Measurements from ENCODE around the gene CABP7.

CABP7 gene

DNA sequence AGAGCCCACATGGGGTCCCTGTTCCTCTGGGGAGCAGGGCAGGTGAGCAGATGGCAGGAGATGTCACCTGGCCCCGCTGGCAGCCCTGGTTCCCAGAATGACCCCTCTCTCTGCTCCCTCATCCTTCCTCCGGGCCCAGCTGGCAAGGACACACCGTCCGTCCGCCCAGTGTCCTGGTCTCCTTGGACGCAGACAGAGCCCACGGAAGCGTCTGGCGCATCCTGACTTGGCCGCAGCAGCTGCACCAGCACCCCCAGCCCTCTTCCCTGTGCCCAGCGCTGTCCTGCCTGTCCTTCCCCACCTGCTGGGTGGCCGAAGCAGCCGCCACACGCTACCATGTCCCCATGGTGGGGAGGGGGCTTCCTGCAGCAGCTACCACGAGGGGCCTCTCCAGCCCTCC lies 9.6 kb upstream of the CABP7 start:
- TF ChIP-seq CTCF (IDR thresholded peaks at IDR 0.05): no peak

GRCh38 chr22:29710922-29711593 lies 8.7 kb upstream of the CABP7 start:
- TF ChIP-seq CTCF (IDR thresholded peaks at IDR 0.05): no peak

- TF ChIP-seq CTCF (IDR thresholded peaks at IDR 0.05): no peak
These were observed 7.7 kb upstream of the CABP7 start for GRCh38 chr22:29712119-29712518.

- no peak for TF ChIP-seq CTCF (IDR thresholded peaks at IDR 0.05)
These were observed 6.6 kb upstream of the CABP7 start for GRCh38 chr22:29713156-29713727.

- TF ChIP-seq CTCF (IDR thresholded peaks at IDR 0.05): no peak
These were observed 4.6 kb upstream of the CABP7 start for GRCh38 chr22:29715240-29715639.

DNA sequence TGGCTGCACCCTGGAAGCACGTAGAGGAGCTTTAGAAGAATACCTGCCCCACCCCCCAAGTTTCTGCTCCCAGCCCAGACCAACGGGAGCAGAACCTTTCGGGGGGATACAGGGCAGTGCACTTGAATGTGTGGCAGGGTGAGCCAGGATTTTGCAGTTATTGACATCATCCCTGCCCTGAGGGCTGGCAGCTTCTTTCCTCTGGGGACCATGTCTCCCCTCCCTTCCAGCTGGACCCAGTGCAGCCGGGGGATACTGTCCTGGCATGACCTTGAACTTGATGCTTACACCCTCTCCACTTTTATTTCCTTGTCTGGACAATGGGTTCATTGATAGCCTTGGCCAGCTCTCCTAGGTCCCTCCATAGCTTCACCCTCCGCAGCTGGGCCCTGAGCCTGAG lies 4.1 kb upstream of the CABP7 start:
- TF ChIP-seq CTCF (IDR thresholded peaks at IDR 0.05): no peak

DNA sequence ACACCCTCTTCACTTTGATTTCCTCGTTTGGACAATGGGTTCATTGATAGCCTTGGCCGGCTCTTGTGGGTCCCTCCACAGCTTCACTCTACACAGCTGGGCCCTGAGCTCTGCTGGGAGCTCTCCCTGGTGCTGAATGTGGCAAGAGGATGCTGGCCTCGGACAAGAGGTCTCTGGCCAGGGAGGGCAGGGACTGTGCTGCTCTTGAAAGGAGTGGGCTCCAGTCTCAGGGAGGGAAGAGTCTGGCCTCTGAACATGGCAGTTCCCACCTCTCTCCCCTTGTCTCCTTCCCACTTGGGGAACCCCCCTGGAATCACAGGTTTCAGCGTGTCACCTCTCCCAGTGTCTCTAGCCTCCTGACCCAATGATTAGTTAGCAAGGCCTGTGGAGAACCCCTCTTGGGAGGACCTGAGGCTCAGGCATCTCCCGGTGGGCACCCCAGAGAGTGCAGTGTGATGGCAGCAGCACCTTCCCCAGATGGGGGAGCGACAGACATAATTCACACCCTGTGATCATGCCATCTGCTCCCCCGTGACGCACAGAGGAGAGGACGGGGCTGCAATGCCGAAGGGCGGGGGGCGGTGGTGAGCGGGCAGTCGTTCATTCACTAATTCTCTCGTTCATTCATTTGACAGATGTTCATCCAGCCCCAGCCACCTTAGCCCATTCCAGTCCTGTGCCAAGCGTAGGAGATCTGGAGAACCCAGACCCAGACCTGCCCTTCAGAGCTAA lies 2.8 kb upstream of the CABP7 start:
- TF ChIP-seq CTCF (IDR thresholded peaks at IDR 0.05): no peak
